ENCODE results near the gene ZNF470.

DNA sequence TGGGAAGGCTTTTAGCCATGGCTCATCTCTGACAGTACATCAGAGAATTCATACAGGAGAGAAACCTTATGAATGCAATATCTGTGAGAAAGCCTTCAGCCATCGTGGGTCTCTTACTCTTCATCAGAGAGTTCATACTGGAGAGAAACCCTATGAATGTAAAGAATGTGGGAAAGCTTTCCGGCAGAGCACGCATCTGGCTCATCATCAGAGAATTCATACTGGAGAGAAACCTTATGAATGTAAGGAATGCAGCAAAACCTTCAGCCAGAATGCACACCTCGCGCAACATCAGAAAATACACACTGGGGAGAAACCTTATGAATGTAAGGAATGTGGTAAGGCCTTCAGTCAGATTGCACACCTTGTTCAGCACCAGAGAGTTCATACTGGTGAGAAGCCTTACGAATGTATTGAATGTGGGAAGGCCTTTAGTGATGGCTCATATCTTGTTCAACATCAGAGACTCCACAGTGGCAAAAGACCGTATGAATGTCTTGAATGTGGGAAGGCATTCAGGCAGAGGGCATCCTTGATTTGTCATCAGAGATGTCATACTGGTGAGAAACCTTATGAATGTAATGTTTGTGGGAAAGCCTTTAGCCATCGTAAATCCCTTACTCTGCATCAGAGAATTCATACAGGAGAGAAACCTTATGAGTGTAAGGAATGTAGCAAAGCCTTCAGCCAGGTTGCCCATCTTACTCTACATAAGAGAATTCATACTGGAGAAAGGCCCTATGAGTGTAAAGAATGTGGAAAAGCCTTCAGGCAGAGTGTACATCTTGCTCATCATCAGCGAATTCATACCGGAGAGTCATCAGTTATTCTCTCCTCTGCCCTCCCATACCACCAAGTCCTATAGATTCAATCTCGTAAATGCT is 10.7 kb downstream of the ZNF470 start:
- TF ChIP-seq, protein P1, sequence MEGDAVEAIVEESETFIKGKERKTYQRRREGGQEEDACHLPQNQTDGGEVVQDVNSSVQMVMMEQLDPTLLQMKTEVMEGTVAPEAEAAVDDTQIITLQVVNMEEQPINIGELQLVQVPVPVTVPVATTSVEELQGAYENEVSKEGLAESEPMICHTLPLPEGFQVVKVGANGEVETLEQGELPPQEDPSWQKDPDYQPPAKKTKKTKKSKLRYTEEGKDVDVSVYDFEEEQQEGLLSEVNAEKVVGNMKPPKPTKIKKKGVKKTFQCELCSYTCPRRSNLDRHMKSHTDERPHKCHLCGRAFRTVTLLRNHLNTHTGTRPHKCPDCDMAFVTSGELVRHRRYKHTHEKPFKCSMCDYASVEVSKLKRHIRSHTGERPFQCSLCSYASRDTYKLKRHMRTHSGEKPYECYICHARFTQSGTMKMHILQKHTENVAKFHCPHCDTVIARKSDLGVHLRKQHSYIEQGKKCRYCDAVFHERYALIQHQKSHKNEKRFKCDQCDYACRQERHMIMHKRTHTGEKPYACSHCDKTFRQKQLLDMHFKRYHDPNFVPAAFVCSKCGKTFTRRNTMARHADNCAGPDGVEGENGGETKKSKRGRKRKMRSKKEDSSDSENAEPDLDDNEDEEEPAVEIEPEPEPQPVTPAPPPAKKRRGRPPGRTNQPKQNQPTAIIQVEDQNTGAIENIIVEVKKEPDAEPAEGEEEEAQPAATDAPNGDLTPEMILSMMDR (IDR thresholded peaks at IDR 0.05), result no peak
- no peak for TF ChIP-seq POLR2A (IDR thresholded peaks at IDR 0.05)
- TF ChIP-seq POLR2AphosphoS5 (IDR thresholded peaks at IDR 0.05), result no peak
